Neural crest cell (in vitro differentiated cells): ENCODE data around the gene WDR90. TPM values are rescaled to one million over a fixed set of nuclear protein-coding genes. Genes with fewer than 3 reads are reported as not detected.

ENCODE experiments used
- DNase-seq: peaks from one replicate; pipeline ENCODE4 v3.0.0; 2021; ENCODE audit warnings: low read depth, mixed read lengths, low spot score
- H3K27ac Mint-ChIP-seq: one replicate; pipeline ENCODE4 v1.8.0; 2021; ENCODE audit warnings: mild to moderate bottlenecking, mixed read lengths; ENCODE audit not compliant: unreplicated experiment
- H3K27me3 Mint-ChIP-seq: 2 replicates; pipeline ENCODE4 v1.8.0; 2021; ENCODE audit warnings: low read depth, mild to moderate bottlenecking, mixed read lengths
- H3K36me3 Mint-ChIP-seq: 2 replicates; pipeline ENCODE4 v1.8.0; 2021; ENCODE audit warnings: low read depth, mild to moderate bottlenecking, mixed read lengths
- H3K4me1 Mint-ChIP-seq: 2 replicates; pipeline ENCODE4 v1.8.0; 2021; ENCODE audit warnings: mixed read lengths
- H3K4me3 Mint-ChIP-seq: one replicate; pipeline ENCODE4 v1.8.0; 2021; ENCODE audit warnings: mild to moderate bottlenecking, mixed read lengths
- H3K9me3 Mint-ChIP-seq: 2 replicates; pipeline ENCODE4 v1.8.0; 2021; ENCODE audit warnings: mixed read lengths
- total RNA-seq: library from RNA; stranded (reverse); gene quantifications from 2 replicates; pipeline ENCODE4 v1.2.1, GENCODE V29; 2021
- TF ChIP-seq, protein P1 (sequence below): fragments of 200-600 bp; sonication (generic); conservative IDR thresholded peaks from 2 replicates; pipeline ENCODE4 v1.5.0; 2021; ENCODE audit warnings: antibody characterized with exemption, mild to moderate bottlenecking

Gene WDR90
- total RNA-seq, 1 donor from 2014 or later = 97.0 TPM

DNA sequence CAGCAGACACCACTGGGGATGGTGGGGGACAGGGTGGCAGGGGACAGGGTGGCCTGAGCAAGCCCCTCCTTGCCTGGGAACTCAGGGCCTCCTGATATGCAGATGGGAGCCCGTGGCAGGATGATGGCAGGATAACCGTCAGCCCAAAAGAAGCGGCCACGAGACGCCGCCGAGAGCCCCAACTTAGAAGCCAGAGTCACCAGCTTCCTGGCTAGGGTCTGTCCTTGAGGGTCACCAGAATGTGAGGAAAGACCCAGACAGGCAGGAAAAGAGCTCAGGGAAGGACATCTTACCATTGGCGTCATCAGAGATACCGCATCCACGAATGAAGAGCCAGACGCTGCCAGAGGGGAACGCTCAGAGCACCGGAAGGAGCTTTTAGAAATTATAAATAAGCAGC lies 39.8 kb upstream of the WDR90 start:
- peaks cover 4% of the 10 kb centered on the region for H3K9me3 Mint-ChIP-seq
- no peaks in the 10 kb centered on the region for H3K27me3 Mint-ChIP-seq
- H3K4me3 Mint-ChIP-seq = no peak overlapping the region
- H3K27ac Mint-ChIP-seq = no peak overlapping the region
- H3K4me1 Mint-ChIP-seq = peaks cover 8% of the 10 kb centered on the region
- TF ChIP-seq, protein P1, sequence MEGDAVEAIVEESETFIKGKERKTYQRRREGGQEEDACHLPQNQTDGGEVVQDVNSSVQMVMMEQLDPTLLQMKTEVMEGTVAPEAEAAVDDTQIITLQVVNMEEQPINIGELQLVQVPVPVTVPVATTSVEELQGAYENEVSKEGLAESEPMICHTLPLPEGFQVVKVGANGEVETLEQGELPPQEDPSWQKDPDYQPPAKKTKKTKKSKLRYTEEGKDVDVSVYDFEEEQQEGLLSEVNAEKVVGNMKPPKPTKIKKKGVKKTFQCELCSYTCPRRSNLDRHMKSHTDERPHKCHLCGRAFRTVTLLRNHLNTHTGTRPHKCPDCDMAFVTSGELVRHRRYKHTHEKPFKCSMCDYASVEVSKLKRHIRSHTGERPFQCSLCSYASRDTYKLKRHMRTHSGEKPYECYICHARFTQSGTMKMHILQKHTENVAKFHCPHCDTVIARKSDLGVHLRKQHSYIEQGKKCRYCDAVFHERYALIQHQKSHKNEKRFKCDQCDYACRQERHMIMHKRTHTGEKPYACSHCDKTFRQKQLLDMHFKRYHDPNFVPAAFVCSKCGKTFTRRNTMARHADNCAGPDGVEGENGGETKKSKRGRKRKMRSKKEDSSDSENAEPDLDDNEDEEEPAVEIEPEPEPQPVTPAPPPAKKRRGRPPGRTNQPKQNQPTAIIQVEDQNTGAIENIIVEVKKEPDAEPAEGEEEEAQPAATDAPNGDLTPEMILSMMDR = no peak
- peaks cover 25% of the 10 kb centered on the region for H3K36me3 Mint-ChIP-seq
- DNase-seq = no peak

DNA sequence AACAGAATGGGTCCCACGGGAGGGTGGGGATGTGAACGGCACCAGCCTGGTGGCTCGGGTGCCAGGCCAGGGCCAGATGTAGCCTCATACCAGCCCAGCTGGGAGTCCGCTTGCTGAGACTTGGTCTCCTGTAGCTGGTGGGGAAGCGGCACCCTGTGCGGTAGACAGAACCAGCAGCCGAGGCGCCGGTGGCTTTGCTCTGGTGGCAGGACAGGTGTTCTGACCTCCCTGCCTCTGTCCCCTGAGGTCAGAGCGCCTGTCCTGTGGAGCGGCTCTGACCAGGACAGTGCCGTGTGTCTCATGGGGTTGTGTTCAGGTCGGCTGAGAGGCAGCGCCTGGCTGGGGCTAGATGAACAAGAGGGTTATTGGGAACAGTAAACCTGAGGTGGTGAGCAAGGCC lies 39.2 kb upstream of the WDR90 start:
- DNase-seq = no peak
- TF ChIP-seq, protein P1 = no peak
- Mint-ChIP-seq H3K9me3 (peaks cover 2% of the 10 kb centered on the region), H3K4me3 (no peak overlapping the region), H3K27ac (no peak overlapping the region), H3K36me3 (peaks cover 27% of the 10 kb centered on the region), H3K27me3 (no peaks in the 10 kb centered on the region), H3K4me1 (peaks cover 8% of the 10 kb centered on the region)

DNA sequence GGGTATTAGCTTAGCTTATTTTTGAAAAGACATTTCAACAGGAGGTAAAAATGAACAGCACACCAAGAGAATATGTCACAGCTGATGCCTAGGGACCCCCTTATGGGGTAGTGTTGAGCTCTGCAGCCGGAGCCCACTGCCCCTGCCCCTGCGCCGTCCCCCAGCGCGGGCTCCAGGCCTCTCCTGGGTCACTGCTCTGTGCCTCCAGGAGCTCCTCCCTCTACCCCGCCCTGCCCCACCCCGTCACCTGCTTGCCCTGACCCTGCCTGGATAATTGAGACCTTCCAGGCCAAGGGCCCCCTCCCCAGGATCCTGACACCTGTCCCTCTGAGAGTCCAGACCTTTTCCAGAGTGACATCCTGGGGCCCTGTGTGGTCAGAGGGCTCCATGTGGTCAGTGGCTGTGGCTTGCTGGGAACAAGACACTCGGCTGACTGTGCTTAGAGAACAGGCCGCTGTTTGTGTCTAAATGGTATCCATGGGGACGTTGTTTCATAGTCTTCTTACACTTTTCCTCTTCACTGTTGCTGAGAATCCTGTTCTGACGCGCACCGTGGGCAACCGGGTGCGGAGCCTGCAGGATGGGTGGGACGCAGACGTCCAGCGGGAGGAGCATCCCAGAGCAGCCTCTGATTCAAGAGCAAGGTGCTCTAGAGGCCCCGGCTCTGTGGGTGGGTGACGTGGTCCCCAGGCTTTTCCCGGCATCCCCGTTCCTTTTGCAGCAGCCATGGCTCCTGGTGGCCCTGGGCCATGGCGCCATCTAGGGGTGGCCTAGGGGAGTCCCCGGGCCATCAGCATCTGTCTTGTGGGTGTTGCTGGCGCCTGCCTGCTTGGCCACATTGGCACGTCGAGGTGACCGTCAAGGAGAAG lies 38.4 kb upstream of the WDR90 start:
- Mint-ChIP-seq H3K27me3 (no peaks in the 10 kb centered on the region), H3K4me1 (peaks cover 8% of the 10 kb centered on the region), H3K36me3 (peaks cover 21% of the 10 kb centered on the region), H3K4me3 (no peak overlapping the region), H3K27ac (peak overlapping the region; percentile 88), H3K9me3 (peaks cover 2% of the 10 kb centered on the region)
- DNase-seq = no peak
- TF ChIP-seq, protein P1 = peak; percentile 64

DNA sequence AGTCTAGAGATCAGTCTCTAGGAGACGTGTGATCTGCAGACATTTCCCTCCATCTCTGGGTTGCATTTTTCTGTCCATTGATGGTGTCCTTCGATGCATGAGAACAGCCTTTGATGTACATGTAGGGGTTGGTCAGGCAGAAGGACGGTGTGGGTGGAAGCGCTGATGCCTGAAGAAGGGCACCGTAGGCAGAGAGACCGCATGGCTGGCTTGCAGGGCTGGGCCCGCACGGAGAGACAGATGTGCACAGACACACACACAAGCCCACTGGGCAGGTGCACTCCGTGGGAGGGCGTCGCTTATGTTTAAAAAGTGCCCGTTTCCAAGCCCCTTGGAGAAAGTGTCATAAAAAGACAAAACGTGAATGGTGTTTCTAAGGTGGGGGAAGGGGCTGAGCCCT lies 34.0 kb upstream of the WDR90 start:
- DNase-seq = no peak
- Mint-ChIP-seq H3K36me3 (peaks cover 18% of the 10 kb centered on the region), H3K9me3 (peaks cover 2% of the 10 kb centered on the region), H3K27ac (peak overlapping the region; percentile 27), H3K4me3 (no peak overlapping the region), H3K4me1 (peaks cover 4% of the 10 kb centered on the region), H3K27me3 (no peaks in the 10 kb centered on the region)
- TF ChIP-seq, protein P1 = no peak

DNA sequence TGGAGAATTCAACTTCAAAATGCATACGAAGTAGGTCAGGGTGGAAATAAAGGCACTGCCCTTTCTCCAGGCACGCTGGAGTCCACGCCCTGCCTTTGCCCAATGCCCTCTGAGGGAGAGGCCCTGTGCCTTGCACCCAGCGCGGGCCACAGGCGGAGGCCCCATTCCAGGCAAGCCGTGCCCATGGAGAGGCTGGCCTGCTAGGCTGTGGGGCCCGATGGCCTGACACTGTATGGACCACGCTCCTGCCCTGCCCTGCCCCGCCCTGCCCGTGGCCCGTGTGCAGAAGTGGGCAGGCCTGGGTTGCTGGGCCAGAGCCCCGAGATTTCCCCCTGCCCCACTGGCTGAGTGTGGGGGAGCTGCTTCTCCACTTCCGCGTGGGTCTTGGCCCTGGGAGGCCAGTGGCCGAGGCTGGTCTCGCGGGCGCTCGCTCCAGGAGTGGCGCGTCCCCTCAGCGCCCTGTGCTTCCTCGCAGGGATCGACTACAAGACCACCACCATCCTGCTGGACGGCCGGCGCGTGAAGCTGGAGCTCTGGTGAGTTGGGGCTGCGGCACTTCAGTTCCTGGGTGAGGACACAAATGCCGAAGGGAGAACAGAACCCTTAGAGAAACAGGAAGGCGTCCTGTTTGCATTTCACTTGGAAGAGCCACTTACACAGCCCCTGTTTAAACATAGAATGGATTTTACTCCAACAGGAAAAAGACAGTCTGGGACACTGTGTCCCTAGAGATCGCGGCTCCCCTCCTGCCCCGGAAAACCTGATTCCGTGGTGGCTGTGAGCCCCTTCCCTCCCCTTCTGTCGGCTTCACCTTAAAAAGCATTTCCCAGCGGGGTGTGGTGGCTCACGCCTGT lies 32.2 kb upstream of the WDR90 start:
- Mint-ChIP-seq H3K4me1 (peaks cover 6% of the 10 kb centered on the region), H3K27me3 (no peaks in the 10 kb centered on the region), H3K27ac (no peak overlapping the region), H3K9me3 (peaks cover 2% of the 10 kb centered on the region), H3K36me3 (peaks cover 13% of the 10 kb centered on the region), H3K4me3 (no peak overlapping the region)
- TF ChIP-seq, protein P1 = no peak
- DNase-seq = no peak
